GM21723 (cell line): ENCODE measurements around the gene CALML5.

ENCODE experiments used
- ATAC-seq: cut with Tn5 transposase; IDR thresholded peaks from one replicate; pipeline ENCODE4 v1.9.1; 2021; ENCODE audit warnings: mild to moderate bottlenecking, moderate library complexity; ENCODE audit not compliant: unreplicated experiment

Gene CALML5

DNA sequence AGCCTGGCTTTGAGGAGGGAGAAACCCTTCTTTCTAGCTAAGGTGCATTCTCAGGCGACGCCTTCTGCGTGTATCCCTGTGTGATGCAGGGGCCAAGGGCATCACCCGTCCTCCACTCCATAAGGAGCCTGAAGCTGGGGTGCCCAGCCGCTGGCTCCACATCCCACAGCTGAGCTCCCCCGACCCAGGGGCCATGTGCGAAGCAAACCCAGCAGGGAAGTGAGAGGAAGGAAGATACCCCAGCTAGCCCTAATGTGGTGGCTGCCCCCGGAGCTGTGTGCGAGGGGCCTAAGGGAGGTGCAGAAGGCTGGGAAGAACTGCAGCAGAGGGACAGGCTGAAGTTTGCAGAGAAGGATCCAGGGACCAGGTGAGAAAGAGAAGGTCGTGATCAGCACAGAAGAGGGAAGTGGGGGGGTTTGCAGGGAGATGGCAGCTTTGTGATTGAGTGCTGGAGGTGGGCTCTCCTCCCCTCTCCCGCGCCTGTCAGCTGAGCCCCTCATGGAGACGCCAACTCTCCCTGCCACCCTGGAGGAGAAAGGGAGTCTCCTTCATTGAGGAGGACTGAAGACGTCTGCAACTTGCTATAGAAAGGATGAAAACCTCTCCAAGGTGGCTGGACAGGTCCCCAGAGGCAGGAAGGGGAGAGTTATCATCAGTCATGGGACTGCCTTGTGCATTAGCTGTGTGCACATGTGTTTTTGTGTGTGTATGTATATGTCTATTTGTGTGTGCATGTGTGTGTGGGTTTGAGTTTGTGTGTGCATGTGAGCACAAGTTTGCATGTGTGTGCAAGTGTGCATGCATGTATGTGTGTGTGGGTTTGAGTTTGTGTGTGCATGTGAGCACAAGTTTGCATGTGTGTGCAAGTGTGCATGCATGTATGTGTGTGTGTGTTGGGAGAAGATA, 3.5 kb upstream of the CALML5 start:
- ATAC-seq, result no peak

DNA sequence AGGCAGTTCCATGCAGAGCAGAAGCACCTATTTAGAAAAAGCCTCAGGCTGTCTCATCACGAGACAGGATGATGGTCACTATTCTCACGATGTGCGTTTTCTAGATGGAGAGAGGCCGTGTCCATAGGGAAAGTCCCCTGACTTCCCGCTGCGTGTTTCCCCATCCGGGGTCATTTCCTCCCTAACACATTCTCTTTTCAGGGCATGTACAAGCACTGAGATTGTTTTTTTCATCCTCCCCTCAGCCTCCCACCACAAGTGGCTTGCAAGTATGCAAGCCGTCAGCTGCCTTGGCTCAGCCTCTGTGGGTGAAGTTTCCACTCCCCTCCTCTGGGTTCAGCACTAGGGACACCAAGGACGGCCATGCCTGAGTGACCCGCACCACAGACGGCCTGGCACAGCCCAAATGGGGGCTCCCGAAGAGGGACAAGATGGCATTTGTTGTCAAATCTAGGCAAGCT, 2.7 kb upstream of the CALML5 start:
- no peak for ATAC-seq

DNA sequence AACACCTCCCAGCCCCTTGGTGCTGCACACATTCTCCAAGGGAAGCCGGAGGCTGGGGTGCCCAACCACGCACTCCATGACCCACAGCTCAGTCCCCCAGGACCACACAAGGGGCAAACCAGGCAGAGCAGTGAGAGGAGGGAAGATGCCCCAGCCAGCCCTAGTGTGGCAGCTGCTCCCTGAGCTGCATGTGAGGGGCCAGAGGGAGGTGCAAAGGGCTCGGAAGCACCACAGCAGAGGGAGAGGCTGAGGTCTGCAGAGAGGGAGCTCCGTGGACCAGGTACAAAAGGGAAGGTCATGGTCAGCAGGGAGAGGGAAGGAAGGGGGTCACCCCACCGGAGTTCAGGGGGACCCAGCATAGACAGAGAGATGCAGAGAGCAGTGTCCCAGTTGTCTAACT, 1.5 kb upstream of the CALML5 start:
- no peak for ATAC-seq

DNA sequence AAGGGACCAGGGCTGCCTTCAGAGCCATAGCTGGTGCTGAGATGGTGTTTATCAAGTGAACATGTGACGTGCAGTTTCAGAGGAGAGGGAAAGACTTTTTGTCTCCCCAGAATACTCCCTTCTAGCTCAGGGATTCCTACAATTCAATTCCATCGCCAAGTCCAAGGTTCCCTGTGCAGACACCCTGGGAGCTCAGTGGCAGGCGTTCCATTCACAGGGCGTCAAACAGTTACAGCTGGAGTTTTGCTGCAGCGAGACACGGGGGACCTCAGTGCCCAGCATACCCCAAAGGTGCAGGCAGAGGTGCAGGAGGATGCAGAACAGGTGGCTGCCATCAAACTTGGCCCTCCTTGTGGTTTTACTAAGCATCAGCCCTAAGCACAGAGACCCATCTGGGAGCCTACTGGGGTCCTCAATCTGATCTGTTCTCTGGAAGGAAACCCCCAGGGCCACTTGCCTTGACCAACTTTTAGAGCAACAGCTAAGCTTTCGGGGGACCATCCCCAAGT, 846 bp upstream of the CALML5 start:
- no peak for ATAC-seq

DNA sequence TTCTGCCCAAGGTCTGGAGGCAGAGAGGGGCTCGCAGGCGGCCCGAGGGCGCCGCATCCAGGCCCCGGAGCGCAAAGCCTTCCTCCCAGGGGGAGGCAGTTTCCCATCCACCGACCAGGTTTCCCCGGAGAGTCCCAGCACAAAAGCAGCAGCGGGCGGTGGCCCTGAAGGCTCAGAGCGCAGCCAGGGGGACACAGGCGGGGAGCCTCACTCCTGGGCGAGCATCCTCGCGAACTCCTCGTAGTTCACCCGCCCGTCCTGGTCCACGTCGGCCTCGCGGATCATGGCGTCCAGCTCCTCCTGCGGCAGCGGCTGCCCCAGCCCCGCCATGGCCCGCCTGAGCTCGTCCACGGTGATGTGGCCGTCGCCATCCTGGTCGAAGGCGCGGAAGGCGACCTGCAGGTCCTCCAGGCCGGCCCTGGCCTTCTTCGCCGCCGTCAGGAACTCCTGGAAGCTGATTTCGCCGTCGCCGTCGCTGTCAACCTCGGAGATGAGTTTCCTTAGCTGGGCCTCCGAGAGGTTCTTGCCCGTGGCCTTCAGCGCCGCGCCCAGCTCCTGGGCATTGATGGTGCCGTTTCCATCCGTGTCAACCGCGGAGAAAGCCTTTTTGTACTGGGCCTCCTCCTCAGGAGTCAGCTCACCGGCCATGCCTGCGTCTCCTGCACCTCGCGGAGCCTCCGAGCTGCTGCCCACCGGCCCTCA, 428 bp downstream of the CALML5 start:
- ATAC-seq, result no peak

DNA sequence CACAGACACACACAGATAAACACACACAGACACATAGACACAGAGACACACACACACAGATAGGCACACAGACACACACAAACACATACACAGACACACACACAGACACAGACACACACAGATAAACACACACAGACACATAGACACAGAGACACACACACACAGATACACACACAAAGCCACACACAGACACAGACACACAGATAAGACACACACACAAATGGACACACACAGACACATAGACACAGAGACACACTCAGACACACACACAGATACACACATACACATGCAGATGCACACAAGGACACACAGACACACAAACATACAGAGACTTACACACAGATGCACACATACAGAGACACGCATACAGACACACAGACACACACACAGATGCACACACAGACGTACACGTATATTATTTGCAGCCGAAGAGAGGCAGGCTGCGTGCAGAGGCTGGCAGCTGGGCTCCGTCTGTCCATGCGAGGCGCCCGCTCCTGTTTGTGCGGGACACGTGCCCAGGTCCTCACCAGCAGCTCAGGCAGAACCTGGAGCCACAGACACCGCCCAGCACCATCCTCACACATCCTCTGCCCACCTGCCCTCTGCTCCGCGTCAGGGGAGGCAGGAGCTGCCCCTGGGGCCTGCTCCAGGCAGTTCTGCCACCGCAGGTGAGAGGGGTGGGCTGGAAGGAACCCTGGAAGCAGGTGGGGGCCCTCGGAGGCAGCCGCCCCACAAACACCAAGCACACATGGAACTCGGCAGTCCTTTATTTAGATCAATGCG, 1.2 kb downstream of the CALML5 start:
- ATAC-seq, result no peak

DNA sequence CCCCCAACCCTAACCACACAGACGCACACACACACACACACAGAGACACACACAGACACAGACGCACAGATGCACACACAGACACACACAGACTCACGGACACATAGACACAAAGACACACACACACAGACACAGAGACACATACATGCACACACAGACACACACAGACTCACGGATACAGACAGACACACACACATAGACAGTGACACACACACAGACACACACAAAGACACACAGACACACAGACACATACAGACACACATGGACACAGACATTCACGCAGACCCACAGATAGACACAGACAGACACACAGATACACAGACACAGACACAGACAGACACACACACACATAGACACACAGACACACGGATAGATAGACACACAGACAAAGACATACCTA, 2.1 kb downstream of the CALML5 start:
- ATAC-seq, result no peak

DNA sequence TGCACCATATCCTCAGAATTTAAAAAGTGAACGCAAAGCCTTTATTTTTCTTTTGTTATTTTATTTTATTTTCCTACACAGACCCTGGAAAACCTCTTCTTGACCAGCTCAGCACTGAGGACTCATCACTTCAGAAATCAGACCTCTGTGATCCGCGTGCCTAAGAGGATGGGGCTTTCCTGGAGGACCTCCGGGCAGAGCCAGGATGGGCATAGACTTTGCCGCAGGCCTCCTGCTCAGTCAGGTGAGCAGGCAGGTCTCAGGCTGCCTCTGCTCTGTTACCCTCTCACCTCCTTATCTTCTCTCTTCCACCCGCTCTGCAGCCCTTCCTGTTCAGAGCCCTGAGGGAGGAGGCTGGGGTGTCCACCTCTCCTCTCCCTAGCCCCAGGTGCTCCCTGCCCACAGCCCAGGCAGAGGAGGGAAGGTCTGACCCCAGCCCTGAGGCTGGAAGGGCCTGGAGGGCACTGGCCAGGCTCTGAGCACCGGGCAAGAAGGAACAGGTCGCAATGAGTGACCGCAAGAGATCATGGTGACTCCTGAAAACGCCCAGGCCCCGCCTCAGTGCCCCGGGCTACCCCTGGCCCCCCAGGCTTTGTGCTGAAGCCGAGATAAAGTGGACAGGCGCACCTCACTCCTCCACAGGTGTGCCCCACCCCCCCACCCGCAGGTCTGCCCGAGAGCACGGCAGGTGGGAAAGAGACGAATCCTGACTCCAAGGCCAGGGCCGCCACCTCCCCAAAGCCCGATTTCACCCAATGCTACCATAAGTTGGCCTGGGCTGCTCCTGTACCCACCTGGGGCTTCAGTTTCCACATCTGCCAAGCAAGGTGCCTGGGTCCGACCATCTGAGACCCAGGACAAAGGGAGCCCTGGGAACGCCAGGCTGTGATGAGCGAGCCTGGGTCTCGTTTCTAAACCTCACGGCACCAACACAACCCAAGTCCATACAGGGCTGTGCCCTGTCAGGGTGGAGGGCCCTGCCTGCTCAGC, 2.8 kb downstream of the CALML5 start:
- no peak for ATAC-seq

DNA sequence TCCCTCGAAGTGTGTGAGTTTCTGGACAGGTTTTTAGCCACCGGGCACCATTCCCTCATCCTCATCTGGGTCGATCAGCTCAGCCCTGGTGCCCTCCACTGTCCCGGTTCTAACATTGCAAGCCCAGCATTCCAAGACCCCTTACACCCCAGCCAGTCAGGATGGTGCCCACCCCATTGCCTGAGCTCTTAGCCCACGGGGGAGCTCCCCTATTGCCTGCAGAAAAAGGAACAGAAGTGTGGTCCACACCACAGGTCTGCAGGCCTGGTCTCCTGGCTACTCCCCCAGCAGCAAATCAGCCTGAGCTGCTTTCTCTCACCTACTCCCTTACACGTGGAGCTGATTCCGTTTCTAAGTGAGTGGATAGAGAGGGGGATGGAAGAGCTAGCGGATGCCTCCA, 4.8 kb downstream of the CALML5 start:
- ATAC-seq, result no peak

DNA sequence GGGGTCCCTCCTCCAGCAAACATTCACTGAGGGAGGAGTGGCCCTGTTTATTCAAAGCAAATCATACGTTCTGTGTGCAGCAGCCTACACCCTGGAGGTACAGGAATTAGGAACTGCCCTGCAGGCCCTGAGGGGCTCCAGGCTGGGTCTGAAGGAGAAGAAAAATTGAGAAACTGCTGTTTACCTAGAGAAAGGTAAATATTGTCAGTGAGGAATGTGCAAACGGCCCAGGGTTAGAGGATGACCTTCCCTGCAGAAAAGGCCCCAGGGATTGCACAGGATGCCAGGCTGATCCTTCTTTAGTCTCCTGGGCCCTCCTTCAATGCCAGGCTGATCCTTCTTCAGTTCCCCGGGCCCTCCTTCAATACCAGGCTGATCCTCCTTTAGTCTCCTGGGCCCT, 5.7 kb downstream of the CALML5 start:
- no peak for ATAC-seq

DNA sequence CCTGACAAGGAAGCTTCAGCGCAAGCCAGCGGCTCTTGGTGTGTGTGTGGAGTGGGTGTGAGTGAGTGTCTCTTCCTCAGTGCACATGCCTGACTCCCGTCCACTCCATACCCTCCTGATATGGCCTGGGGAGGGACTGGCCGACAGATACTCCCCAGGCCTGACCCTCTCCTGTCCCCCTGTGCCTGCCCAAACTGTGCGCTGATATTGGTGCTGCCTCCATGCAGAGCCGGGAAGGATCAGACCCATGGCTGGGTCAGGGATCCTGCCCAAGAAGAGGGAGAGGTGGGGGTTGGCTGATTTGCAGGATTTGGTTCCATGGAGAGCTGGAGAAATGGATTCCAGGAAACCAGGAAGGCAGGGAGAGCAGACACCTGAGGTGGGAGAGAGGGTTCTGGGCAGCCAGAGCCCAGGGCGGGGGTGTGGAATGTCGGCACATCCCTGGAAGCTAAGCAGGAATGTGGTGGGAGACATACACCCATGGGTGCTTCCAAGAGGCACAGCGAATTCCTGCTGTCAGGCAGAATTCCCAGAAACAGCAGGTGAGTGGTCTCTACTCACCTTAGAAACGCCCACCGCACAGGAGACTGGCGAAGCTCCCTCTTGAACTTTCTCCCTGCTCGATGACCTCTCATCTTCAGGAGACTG, 6.3 kb downstream of the CALML5 start:
- ATAC-seq, result no peak

DNA sequence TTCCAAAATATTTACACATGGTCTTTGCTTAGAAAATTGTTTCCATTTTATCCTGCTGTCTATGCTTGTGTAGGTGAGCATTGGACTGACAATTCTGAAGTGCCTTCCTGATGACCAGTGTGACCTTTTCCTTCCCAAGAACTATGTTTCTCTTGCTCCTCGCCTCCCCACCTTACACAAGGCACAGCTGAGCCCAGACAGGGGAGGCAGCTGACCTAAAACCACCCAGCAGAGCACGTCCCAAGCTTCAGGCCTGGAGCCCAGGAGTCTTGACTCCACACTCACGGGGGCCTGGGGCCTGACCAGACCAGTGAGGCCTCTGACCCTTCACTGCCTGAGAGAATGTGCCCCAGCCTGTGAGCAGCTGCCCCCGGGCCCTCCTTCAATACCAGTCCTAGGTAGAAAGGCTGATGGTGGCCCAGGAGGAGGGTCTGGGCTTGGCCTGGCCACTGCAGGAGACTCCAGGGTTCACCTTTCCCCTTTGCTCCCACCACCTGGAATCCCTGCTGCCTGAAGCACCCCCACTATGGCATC, 7.0 kb downstream of the CALML5 start:
- ATAC-seq, result no peak

DNA sequence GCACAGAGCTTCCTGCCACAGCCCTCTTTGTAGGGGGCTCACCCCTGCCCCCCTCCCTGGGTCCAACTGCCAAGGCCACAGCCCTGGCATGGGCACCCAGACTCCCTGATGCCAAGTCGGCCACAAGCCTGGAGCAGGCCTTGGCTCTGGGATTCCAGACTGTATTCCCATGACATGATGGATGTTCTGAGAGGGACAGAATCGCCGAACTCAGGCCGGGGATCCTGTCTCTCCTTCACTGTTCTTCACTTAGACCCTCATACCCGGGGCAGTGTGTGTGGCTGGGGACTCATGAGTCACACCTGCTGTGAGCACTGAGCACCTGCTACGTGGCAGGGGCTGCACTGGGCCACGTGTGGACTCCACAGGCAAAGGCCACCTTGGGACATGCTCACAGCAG, 7.9 kb downstream of the CALML5 start:
- no peak for ATAC-seq

DNA sequence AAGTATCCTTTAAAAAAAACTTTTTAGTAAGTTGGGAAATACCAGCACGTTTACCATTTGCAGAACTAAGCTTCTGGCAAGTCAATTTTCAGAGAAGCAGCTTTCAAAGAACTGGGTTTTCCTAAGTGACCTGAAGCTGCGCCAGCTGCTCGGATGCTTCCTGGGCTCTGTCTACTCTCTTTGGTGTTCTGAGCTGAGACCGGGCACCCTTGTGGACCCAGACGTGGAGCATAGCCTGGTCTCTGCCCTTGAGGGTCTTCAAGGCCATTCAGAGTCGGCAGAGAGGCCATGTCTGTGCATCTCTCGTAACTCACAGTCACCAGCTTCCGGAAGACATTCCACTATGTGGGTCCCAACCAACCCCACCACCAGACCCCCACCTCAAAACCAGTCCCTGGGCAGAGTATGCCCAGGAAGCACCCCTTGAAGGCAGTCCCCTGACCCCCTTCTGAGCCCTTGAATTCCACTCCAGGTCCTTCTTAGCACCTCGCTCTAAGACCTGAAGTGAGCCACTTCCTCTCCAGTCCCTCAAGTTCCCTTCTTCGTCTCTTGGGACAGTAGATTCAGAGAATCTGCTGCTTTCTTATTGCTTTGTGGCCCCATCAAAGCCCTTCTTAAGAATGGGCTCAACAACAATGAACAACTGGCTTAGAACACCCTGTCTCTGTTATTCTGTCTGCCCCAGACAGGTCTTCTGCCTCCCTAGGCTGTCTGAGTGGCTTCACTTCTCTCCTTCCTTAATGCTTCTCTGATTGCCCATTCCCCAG, 8.5 kb downstream of the CALML5 start:
- ATAC-seq, result no peak

DNA sequence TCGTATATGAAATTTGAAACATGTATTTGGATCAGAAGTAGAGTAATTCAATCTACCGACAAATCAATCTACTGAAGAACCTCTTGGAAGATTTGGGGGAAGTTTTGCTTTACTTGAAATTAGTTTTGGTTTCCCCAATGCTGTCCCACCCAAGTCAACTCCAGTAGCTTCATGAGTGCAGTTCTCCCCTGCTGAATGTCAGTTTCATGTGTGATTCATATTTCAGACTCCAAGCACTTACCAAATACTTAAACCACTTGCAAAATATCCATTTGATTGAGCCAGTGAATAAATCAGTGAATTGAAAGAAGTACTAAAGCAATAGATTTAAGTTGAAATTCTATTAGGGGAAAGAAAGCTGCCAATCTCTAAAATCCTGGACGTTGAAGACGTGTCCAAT, 9.3 kb downstream of the CALML5 start:
- ATAC-seq, result no peak

DNA sequence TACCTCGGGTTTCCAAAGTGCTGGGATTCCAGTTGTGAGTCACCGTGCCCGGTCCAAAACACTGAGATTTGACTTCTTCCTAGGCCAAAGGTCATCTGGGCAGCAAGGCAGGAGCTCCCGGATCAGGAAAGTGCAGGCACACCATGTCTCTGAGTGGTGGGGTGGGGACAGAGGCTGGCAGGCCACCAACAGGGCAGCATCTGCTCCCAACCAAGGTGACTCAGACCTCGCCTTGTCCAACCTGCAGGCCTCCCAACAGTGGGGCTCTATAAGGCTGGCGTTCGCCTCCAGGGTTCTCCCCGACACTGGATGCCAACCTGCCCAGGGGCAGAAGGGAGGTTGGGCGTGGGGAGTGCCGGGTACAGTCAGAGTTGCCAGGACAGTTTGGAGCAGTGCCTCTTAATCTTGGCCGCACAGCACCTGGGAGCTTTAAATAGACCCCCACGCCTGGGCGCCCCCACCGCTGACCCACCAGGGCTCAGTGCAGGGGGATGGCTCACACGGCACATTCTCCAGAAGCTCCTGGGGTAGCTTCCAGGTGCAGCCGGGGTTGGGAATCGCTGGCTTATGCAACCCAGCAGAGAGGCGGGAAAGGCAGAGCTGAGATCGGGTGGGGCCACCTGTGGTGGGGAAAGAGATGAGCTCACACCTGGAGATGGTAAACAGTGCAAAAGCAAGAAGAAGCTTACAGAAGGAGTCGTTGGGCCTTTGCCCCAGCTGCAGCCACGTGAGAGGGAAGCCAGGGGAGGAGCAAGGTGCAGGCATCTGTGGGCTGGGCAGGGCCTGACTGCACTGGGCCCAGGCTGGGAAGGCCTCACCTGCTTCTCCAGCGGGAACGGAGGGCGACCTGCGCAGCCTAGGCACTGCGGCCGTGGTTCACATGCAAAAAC, 10.9 kb downstream of the CALML5 start:
- ATAC-seq, result no peak

DNA sequence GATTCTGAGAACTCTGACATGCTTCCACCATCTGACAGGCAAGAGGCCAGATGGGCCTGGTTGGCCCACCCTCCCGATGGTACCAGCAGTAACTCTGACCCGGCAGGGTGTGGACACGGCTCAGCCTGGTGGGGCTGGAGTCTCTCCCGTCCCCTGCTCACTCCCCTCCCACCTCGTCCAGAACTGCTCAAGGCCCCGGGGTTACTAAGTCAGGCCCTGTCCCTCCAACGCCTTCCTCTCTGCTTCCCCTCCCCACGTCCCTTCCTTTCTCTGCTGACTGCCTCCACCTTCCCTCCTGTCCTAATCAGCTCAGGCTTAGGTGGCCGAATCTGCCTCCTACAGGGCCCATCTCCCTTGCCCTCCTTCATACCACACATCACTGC, 12.5 kb downstream of the CALML5 start:
- no peak for ATAC-seq
